Measurements from ENCODE around the gene STOML2. TPM values are rescaled to one million over a fixed set of nuclear protein-coding genes. Genes with fewer than 3 reads are reported as not detected.
A peak's percentile ranks its signal among the peaks of the same experiment; 100 is the strongest.

Gene STOML2
- total RNA-seq, 1 donor from 2014 or later = 152 TPM

- intact Hi-C loops (cut with DNase I) = no loop called here
- DNase-seq (no peak), ATAC-seq (ENCODE audit: poor library complexity) (no peak)
Observed at GRCh38 chr9:35078066-35078465, 24.9 kb downstream of the STOML2 start.

- ATAC-seq (ENCODE audit: poor library complexity) (no peak), DNase-seq (no peak)
- intact Hi-C loops (cut with DNase I) = no loop called here
Observed at GRCh38 chr9:35076848-35077247, 26.1 kb downstream of the STOML2 start.

GRCh38 chr9:35075358-35075757, 27.6 kb downstream of the STOML2 start:
- intact Hi-C loops (cut with DNase I) = no loop called here
- DNase-seq = no peak
- ATAC-seq (ENCODE audit: poor library complexity) = no peak

- DNase-seq (no peak), ATAC-seq (ENCODE audit: poor library complexity) (no peak)
- intact Hi-C loops (cut with DNase I) = no loop called here
Observed at GRCh38 chr9:35074791-35075190, 28.1 kb downstream of the STOML2 start.

- ATAC-seq (ENCODE audit: poor library complexity) (no peak), DNase-seq (no peak)
- intact Hi-C loops (cut with DNase I) = no loop called here
Observed at GRCh38 chr9:35074141-35074540, 28.8 kb downstream of the STOML2 start.

- DNase-seq (no peak), ATAC-seq (ENCODE audit: poor library complexity) (no peak)
- intact Hi-C loops (cut with DNase I) = no loop called here
Observed at GRCh38 chr9:35073279-35073612, 29.7 kb downstream of the STOML2 start.

GRCh38 chr9:35072461-35073278, 30.3 kb downstream of the STOML2 start, which contains the start of gene VCP:
Gene VCP (minus strand): TSS chr9:35072625. CDS start chr9:35072353, 272 bp downstream.
- DNase-seq (peak; percentile 99), ATAC-seq (ENCODE audit: poor library complexity) (peak; percentile 95)
- intact Hi-C loops (cut with DNase I) = no loop called here

- ATAC-seq (ENCODE audit: poor library complexity) (peak; percentile 83), DNase-seq (peak; percentile 93)
- intact Hi-C loops (cut with DNase I) = no loop called here
Observed at GRCh38 chr9:35071814-35072460, 31.0 kb downstream of the STOML2 start.

GRCh38 chr9:35070823-35071813, 31.8 kb downstream of the STOML2 start:
- DNase-seq (no peak), ATAC-seq (ENCODE audit: poor library complexity) (no peak)
- intact Hi-C loops (cut with DNase I) = no loop called here

GRCh38 chr9:35069020-35069419, 33.9 kb downstream of the STOML2 start:
- no peak for ATAC-seq (ENCODE audit: poor library complexity)

GRCh38 chr9:35067056-35067455, 35.9 kb downstream of the STOML2 start:
- no peak for ATAC-seq (ENCODE audit: poor library complexity)
- no peak for DNase-seq
- intact Hi-C loops (cut with DNase I) = no loop called here

More at GRCh38 chr9:35069020-35069419, 33.9 kb downstream of the STOML2 start:
- DNase-seq = no peak
- intact Hi-C loops (cut with DNase I) = no loop called here

- intact Hi-C loops (cut with DNase I) = no loop called here
- DNase-seq (no peak), ATAC-seq (ENCODE audit: poor library complexity) (no peak)
Observed at GRCh38 chr9:35060548-35061207, 42.3 kb downstream of the STOML2 start.

GRCh38 chr9:35059438-35059837, 43.5 kb downstream of the STOML2 start:
- no peak for ATAC-seq (ENCODE audit: poor library complexity)
- intact Hi-C loops (cut with DNase I) = loop anchor here (5.0 to 10.0 kb wide), 2 partner anchors 65 to 162 kb away; a partner anchor contains a TSS
- DNase-seq = no peak

- DNase-seq (no peak), ATAC-seq (ENCODE audit: poor library complexity) (no peak)
- intact Hi-C loops (cut with DNase I) = loop anchor here (5.0 to 10.0 kb wide), 2 partner anchors 62 to 160 kb away; a partner anchor contains a TSS
Observed at GRCh38 chr9:35057271-35057620, 45.7 kb downstream of the STOML2 start.

- no peak for ATAC-seq (ENCODE audit: poor library complexity)
Observed at GRCh38 chr9:35056571-35057270, 46.2 kb downstream of the STOML2 start.

GRCh38 chr9:35054871-35055644, 47.9 kb downstream of the STOML2 start:
- no peak for DNase-seq
- ATAC-seq (ENCODE audit: poor library complexity) = no peak
- intact Hi-C loops (cut with DNase I) = loop anchor here (5.0 to 10.0 kb wide), 2 partner anchors 60 to 158 kb away; a partner anchor contains a TSS

More at GRCh38 chr9:35056571-35057270, 46.2 kb downstream of the STOML2 start:
- intact Hi-C loops (cut with DNase I) = loop anchor here (5.0 to 10.0 kb wide), 2 partner anchors 62 to 159 kb away; a partner anchor contains a TSS
- DNase-seq = no peak
